ENCODE results near the gene USP6NL. TPM values are rescaled to one million over a fixed set of nuclear protein-coding genes. Genes with fewer than 3 reads are reported as not detected.

The USP6NL gene
- polyA plus RNA-seq, 1 experiment = 13.0 TPM

GRCh38 chr10:11414314-11415038, 197.0 kb downstream of the USP6NL start:
- Histone ChIP-seq H3K4me3 (ENCODE audit: low read depth, low read length) (no peak overlapping the region), H3K27ac (ENCODE audit: low read depth, low read length) (no peak overlapping the region), H3K9me3 (ENCODE audit: control insufficient read depth, insufficient read depth, low read length) (peaks cover 4% of the 10 kb centered on the region; the same call in 1 of the 2 replicates), H3K27me3 (ENCODE audit: control insufficient read depth, insufficient read depth, low read length) (no peaks in the 10 kb centered on the region)
- no peak for DNase-seq (ENCODE audit: low read depth, low spot score)
- ChIA-PET POLR2A (no interaction called here), CTCF (no interaction called here)
- TF ChIP-seq CTCF (IDR thresholded peaks at IDR 0.05; ENCODE audit: low read depth, low read length) = no peak

GRCh38 chr10:11411926-11412545, 199.4 kb downstream of the USP6NL start:
- H3K9me3 ChIP-seq (ENCODE audit: control insufficient read depth, insufficient read depth, low read length) = peaks cover 4% of the 10 kb centered on the region; the same call in 1 of the 2 replicates
- CTCF ChIA-PET = no interaction called here
- DNase-seq (ENCODE audit: low read depth, low spot score) = no peak
- TF ChIP-seq CTCF (IDR thresholded peaks at IDR 0.05; ENCODE audit: low read depth, low read length) = peak; percentile 18; the same call in 1 of the 2 replicates
- POLR2A ChIA-PET = no interaction called here
- no peak overlapping the region for H3K27ac ChIP-seq (ENCODE audit: low read depth, low read length)
- no peak overlapping the region for H3K4me3 ChIP-seq (ENCODE audit: low read depth, low read length)
- H3K27me3 ChIP-seq (ENCODE audit: control insufficient read depth, insufficient read depth, low read length) = no peaks in the 10 kb centered on the region

GRCh38 chr10:11409357-11409756, 202.1 kb downstream of the USP6NL start:
- Histone ChIP-seq H3K27ac (ENCODE audit: low read depth, low read length) (no peak overlapping the region), H3K4me3 (ENCODE audit: low read depth, low read length) (no peak overlapping the region), H3K9me3 (ENCODE audit: control insufficient read depth, insufficient read depth, low read length) (peaks cover 9% of the 10 kb centered on the region), H3K27me3 (ENCODE audit: control insufficient read depth, insufficient read depth, low read length) (no peaks in the 10 kb centered on the region)
- DNase-seq (ENCODE audit: low read depth, low spot score) = no peak
- no peak for TF ChIP-seq CTCF (IDR thresholded peaks at IDR 0.05; ENCODE audit: low read depth, low read length)
- POLR2A ChIA-PET = no interaction called here
- CTCF ChIA-PET = no interaction called here

- ChIA-PET POLR2A (no interaction called here), CTCF (no interaction called here)
Observed at GRCh38 chr10:11407939-11408338, 203.5 kb downstream of the USP6NL start.

More at GRCh38 chr10:11407939-11408338, 203.5 kb downstream of the USP6NL start:
- H3K4me3 ChIP-seq (ENCODE audit: low read depth, low read length) = no peak overlapping the region
- DNase-seq (ENCODE audit: low read depth, low spot score) = no peak
- no peak for TF ChIP-seq CTCF (IDR thresholded peaks at IDR 0.05; ENCODE audit: low read depth, low read length)
- H3K27ac ChIP-seq (ENCODE audit: low read depth, low read length) = no peak overlapping the region
- H3K9me3 ChIP-seq (ENCODE audit: control insufficient read depth, insufficient read depth, low read length) = peaks cover 9% of the 10 kb centered on the region
- H3K27me3 ChIP-seq (ENCODE audit: control insufficient read depth, insufficient read depth, low read length) = no peaks in the 10 kb centered on the region
